Fibroblast of lung (primary cell): ENCODE measurements around the gene TMCC1. TPM values are rescaled to one million over a fixed set of nuclear protein-coding genes. Genes with fewer than 3 reads are reported as not detected.

Experiments used
- DNase-seq, 2 donors: peaks; one replicate each; pipeline versions ENCODE4 v3.0.0 to v3.0.0-alpha.2; 2010; ENCODE audit warnings: low read depth in 2 of 2
- H2AFZ ChIP-seq: 2 replicates; pipeline ENCODE4 v1.5.1; 2012; ENCODE audit warnings: low read length, control low read depth, inconsistent platforms
- H3K27ac ChIP-seq: 2 replicates; pipeline ENCODE4 v1.5.1; 2011; ENCODE audit warnings: low read length, control low read depth; ENCODE audit not compliant: insufficient read depth
- H3K27me3 ChIP-seq: 2 replicates; pipeline ENCODE4 v1.5.1; 2011; ENCODE audit warnings: mild to moderate bottlenecking, low read length; ENCODE audit not compliant: control insufficient read depth, insufficient read depth
- H3K36me3 ChIP-seq: 2 replicates; pipeline ENCODE4 v1.5.1; 2011; ENCODE audit warnings: low read length; ENCODE audit not compliant: control insufficient read depth, insufficient read depth
- H3K4me1 ChIP-seq: 2 replicates; pipeline ENCODE4 v1.5.1; 2011; ENCODE audit warnings: low read length; ENCODE audit not compliant: control insufficient read depth, insufficient read depth; ENCODE audit errors: extremely low read depth
- H3K4me2 ChIP-seq: 2 replicates; pipeline ENCODE4 v1.5.1; 2011; ENCODE audit warnings: low read length, control low read depth; ENCODE audit not compliant: insufficient read depth; ENCODE audit errors: extremely low read depth
- H3K4me3 ChIP-seq, 4 experiments: fragments of 200-600 bp in 1 of 4; sonication (generic) in 1 of 4; replicated peaks in 1 of 4; 2 replicates each; pipeline ENCODE4 v1.5.1; 2011 to 2016; ENCODE audit warnings: low read length in 4 of 4, low read depth in 3 of 4, mild to moderate bottlenecking in 3 of 4, control low read depth in 2 of 4, inconsistent platforms in 1 of 4, mixed read lengths in 1 of 4; ENCODE audit not compliant: insufficient read depth in 1 of 4; ENCODE audit errors: control extremely low read depth in 1 of 4
- H3K79me2 ChIP-seq: 2 replicates; pipeline ENCODE4 v1.5.1; 2012; ENCODE audit warnings: mild to moderate bottlenecking, low read length, inconsistent platforms; ENCODE audit not compliant: control insufficient read depth, insufficient read depth
- H3K9ac ChIP-seq: 2 replicates; pipeline ENCODE4 v1.5.1; 2011; ENCODE audit warnings: mild to moderate bottlenecking, low read length, control low read depth; ENCODE audit not compliant: insufficient read depth
- H3K9me3 ChIP-seq: 2 replicates; pipeline ENCODE4 v1.5.1; 2012; ENCODE audit warnings: low read depth, low read length; ENCODE audit not compliant: control insufficient read depth, insufficient read depth
- H4K20me1 ChIP-seq: 2 replicates; pipeline ENCODE4 v1.5.1; 2011; ENCODE audit warnings: low read length; ENCODE audit not compliant: control insufficient read depth, insufficient read depth; ENCODE audit errors: extremely low read depth
- EZH2 ChIP-seq: IDR thresholded peaks from 2 replicates; pipeline ENCODE4 v1.5.1; 2012; ENCODE audit warnings: low read length, control low read depth, mild to moderate bottlenecking; ENCODE audit errors: missing control alignments
- polyA plus RNA-seq, 2 donors: library from polyadenylated mRNA; depleted of rRNA in 1 of 2; stranded (reverse) in 1 of 2; unstranded in 1 of 2; fragments of >200 nt; gene quantifications; 2 replicates each; pipeline ENCODE4 v1.2.1, GENCODE V29; 2011 to 2012; ENCODE audit warnings: missing spikeins in 1 of 2
- total RNA-seq: library from RNA; depleted of rRNA; stranded (reverse); fragments of >200 nt; gene quantifications from 2 replicates; pipeline ENCODE4 v1.2.1, GENCODE V29; 2014
- TF ChIP-seq, protein P1 (sequence below), 2 donors: IDR thresholded peaks in 1 of 2; conservative IDR thresholded peaks in 1 of 2; 1 replicate in 1 of 2; 2 replicates in 1 of 2; pipeline ENCODE4 v1.5.1; 2011 to 2012; ENCODE audit warnings: low read length in 2 of 2, control low read depth in 1 of 2, inconsistent platforms in 1 of 2, low read depth in 1 of 2, mild to moderate bottlenecking in 1 of 2

The TMCC1 gene
- total and polyA plus RNA-seq, 2 donors (not counting 1 experiment from before 2014, with no cell fraction given): 16.2 to 16.8 TPM

DNA sequence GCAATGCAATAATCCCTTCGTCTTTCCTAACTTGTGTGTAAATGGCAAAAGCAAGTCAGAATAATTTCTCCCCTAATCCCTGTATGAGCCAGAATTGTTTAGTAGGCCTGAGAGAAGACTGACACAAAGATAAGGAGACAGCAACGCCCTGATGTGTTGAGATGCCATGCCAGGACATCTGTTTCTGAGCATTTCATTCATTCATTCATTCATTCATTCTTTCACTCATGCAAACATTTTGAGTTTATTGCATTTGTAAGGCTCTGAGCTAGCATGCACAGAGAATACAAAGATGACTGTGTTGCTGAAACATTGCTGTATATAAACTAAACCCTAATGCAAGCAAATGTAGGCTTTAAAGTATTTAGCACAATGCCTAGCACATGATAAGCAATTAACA, 127.4 kb downstream of the TMCC1 start:
- Histone ChIP-seq H3K79me2 (no peaks in the 10 kb centered on the region), H2AFZ (no peak overlapping the region), H3K4me1 (no peaks in the 10 kb centered on the region), H3K36me3 (no peaks in the 10 kb centered on the region), H3K9ac (no peak overlapping the region), H3K4me3 (no peak overlapping the region), H3K27ac (no peak overlapping the region), H3K9me3 (no peaks in the 10 kb centered on the region), H4K20me1 (no peaks in the 10 kb centered on the region), H3K27me3 (no peaks in the 10 kb centered on the region), H3K4me2 (no peak overlapping the region)
- no peak for DNase-seq
- TF ChIP-seq EZH2: no peak
- TF ChIP-seq, protein P1, sequence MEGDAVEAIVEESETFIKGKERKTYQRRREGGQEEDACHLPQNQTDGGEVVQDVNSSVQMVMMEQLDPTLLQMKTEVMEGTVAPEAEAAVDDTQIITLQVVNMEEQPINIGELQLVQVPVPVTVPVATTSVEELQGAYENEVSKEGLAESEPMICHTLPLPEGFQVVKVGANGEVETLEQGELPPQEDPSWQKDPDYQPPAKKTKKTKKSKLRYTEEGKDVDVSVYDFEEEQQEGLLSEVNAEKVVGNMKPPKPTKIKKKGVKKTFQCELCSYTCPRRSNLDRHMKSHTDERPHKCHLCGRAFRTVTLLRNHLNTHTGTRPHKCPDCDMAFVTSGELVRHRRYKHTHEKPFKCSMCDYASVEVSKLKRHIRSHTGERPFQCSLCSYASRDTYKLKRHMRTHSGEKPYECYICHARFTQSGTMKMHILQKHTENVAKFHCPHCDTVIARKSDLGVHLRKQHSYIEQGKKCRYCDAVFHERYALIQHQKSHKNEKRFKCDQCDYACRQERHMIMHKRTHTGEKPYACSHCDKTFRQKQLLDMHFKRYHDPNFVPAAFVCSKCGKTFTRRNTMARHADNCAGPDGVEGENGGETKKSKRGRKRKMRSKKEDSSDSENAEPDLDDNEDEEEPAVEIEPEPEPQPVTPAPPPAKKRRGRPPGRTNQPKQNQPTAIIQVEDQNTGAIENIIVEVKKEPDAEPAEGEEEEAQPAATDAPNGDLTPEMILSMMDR (conservative IDR thresholded peaks at IDR 0.05 in 1 of 2, IDR thresholded peaks at IDR 0.05 in 1 of 2; ENCODE audit: low read depth in 1 of 2, low read length in 2 of 2): no peak

DNA sequence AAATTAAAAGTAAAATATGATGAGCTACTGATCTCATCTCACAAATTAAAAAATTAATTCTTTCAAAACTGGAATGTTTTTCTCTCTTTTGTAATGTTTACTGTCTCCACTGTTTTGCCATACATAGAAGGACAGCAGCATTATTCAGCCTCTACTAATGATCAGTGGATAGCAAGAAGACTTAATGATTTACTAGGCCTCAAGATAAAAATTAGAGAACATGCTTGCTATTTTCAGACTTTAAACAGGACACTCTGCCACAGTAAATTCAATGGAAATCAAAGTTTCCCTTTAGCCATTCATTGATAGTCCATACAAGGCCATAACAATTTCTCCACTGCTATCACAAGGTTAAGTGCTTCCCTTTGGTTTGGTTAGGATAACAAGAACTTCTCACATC, 129.4 kb downstream of the TMCC1 start:
- no peaks in the 10 kb centered on the region for H3K79me2 ChIP-seq

DNA sequence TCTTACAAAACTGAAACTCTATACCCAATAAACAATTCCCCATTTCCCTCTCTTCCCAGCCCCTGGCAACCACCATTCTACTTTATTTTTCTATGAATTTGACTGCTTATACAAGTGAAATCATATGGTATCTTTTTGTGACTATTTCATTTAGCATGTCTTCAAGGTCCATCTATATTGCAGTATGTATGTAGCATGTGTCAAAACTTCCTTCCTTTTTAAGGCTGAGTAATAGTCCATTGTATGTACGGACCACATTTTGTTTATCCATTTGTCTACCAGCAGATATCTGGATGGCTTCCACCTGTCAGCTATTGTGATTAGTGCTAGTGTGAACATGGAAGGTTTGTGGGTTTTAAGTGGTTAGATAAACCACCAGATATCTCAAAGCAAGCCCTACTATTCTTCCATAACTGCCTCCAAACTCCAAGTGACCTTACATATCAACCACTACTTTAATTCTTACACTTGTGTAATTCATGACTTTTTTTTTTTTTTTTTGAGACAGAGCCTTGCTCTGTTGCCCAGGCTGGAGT, 134.7 kb downstream of the TMCC1 start:
- no peaks in the 10 kb centered on the region for H4K20me1 ChIP-seq
- H3K9me3 ChIP-seq: no peaks in the 10 kb centered on the region
- H2AFZ ChIP-seq: no peak overlapping the region
- peak; percentile 12 to 42 for DNase-seq
- no peaks in the 10 kb centered on the region for H3K79me2 ChIP-seq
- H3K27me3 ChIP-seq: no peaks in the 10 kb centered on the region
- no peak overlapping the region for H3K9ac ChIP-seq
- no peaks in the 10 kb centered on the region for H3K4me1 ChIP-seq
- TF ChIP-seq, protein P1 (conservative IDR thresholded peaks at IDR 0.05 in 1 of 2, IDR thresholded peaks at IDR 0.05 in 1 of 2; ENCODE audit: low read depth in 1 of 2, low read length in 2 of 2): no peak
- TF ChIP-seq EZH2: no peak
- no peak overlapping the region for H3K27ac ChIP-seq
- H3K4me2 ChIP-seq: no peak overlapping the region
- no peak overlapping the region for H3K4me3 ChIP-seq
- no peaks in the 10 kb centered on the region for H3K36me3 ChIP-seq

More for the DNA sequence above, 129.4 kb downstream of the TMCC1 start:
- Histone ChIP-seq H3K9me3 (no peaks in the 10 kb centered on the region), H3K4me2 (no peak overlapping the region), H4K20me1 (no peaks in the 10 kb centered on the region), H3K36me3 (no peaks in the 10 kb centered on the region), H3K27me3 (no peaks in the 10 kb centered on the region), H3K4me3 (no peak overlapping the region), H2AFZ (no peak overlapping the region), H3K9ac (no peak overlapping the region), H3K4me1 (no peaks in the 10 kb centered on the region), H3K27ac (no peak overlapping the region)
- DNase-seq: no peak
- TF ChIP-seq EZH2: no peak
- TF ChIP-seq, protein P1 (conservative IDR thresholded peaks at IDR 0.05 in 1 of 2, IDR thresholded peaks at IDR 0.05 in 1 of 2; ENCODE audit: low read depth in 1 of 2, low read length in 2 of 2): no peak
